GM19240 (cell line): ENCODE data around the gene A1CF.

Experiments used
- DNase-seq: peaks from one replicate; pipeline ENCODE4 v3.0.0; 2011; ENCODE audit warnings: low spot score; ENCODE audit not compliant: insufficient read length

Gene A1CF

DNA sequence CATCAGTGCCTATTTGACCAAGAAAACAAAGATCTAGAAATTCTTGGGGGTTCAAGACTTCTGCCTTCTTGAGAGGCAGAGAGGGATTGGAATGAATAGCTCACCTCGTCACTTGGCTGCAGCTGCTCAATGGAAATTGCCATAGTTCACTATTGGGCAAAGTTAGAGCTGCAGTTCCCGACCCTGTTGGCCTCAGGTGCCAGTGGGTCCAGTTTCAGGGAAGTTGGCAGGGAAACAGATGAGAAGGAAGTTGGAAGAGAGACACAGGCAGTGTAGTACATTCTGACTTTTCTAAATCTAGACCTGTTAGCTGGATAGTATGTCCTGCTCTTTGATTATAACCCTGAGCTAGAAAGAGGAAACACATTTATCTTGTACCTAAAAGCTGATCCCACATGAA is 19.1 kb downstream of the A1CF start:
- DNase-seq = no peak

DNA sequence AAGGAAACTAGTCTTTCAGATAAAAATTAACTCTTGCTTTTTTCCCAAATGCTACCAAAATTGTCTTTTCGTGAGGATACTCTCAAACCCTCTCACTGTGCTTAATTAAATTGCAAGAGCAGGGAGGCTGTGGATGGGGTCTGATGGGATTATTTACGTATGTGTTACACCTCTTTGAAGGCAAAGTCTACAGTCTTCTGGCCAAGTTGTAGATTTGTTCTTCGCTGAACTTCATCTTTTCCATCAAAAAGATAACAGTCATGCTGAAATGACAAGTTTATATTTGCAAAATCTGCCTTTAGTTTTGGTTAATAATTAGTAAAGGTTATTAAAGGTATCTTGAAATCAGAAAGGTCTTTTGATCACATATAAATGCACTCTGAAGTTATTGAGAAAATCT is 22.7 kb downstream of the A1CF start:
- no peak for DNase-seq

- DNase-seq = no peak
Measured at GRCh38 chr10:50861370-50861769, 24.1 kb downstream of the A1CF start.

DNA sequence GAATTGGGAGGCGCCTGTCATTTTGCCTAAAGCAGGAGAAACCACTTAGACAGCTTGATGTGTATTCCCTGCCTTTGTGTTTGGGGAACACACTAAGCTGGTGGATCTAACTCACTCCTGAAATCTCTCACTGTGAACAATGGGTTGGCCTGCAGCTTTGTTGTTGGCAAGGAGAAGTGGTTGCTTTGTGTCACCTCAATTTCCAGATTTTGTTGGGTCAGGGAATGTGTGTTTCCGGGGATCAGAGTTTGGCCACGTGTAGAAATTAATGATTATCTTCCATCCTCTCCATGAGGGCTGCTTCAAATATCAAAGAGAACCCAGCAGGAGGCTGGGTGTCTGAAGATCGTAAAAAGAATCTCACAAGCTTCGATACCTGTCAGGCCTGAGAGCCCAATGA is 27.8 kb downstream of the A1CF start:
- DNase-seq = no peak

- no peak for DNase-seq
Measured at GRCh38 chr10:50855461-50855860, 30.0 kb downstream of the A1CF start.

DNA sequence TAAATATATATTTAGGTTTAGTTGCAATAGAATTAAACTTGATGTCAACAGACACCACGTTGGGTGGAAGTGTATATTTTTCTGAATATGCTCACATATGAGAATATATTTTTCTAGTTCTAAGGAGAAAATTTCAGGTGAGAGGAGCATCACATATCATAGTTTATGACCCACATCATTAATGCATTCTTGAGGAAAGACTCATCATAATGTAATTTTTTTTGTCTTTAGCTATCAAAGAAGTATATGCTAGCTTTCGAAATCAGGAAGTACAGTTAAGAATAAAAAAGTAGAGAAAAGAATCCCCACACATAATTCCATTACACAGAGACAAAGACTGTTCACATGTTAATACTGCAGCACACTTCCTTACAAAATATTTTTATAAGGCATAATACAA is 30.4 kb downstream of the A1CF start:
- no peak for DNase-seq

DNA sequence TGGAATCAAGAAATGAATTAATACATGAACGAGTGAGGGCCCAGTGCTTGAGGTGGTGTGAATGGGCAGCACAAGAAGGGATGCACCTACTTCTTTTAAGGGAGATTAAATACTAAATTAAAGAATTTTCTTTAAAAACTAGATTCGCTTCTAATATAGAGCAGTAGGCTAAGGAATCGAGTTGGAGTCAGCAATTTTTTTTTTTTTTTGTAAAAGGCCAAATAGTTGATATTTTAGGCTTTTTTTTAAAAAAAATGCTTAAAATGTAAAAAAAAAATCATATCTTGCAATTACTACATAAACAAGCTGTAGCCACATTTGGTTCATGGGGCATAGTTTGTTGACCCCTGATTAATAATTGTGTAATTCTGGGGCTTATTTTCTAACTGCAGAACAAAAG is 31.9 kb downstream of the A1CF start:
- no peak for DNase-seq

- no peak for DNase-seq
Measured at GRCh38 chr10:50851884-50852671, 33.3 kb downstream of the A1CF start.

GRCh38 chr10:50850578-50851230 is 34.7 kb downstream of the A1CF start:
- no peak for DNase-seq

GRCh38 chr10:50846753-50847152 is 38.7 kb downstream of the A1CF start:
- no peak for DNase-seq

GRCh38 chr10:50837095-50837494 is 48.3 kb downstream of the A1CF start:
- no peak for DNase-seq

GRCh38 chr10:50832171-50832751 is 53.2 kb downstream of the A1CF start:
- DNase-seq = no peak

DNA sequence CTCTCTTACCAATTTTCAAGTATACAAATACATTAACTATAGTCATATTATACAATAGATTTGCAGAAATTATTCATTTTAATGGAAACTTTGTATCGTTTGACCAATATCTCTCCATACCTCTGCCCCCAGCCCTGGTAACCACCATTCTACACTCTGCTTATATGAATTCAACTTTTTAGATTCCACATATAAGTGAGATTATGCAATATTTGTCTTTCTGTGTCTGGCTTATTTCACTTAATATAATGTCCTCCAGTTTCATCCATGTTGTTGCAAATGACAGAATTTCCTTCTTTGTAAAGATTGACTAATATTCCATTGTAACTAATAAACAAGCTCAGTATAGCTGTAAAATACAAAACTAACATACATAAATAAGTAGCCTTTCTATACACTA is 55.4 kb downstream of the A1CF start:
- no peak for DNase-seq

DNA sequence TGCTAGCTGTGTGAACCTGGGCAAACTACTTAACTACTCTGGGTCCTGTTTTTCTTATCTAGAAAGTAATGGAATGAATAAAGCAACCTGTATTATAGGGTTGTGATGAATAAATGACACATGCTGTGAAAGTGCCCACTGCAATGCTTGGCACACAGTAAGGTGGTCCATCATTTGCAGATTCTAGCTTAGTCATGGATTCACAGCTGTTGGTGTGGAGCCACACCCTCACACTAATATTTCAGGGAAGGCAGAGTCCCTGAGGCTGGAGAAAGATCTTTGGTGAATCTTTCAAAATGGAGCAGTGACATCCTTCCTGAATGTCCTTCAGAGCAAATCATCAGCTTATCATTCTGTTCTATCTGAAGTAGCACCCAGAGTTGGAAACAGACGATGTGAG is 60.6 kb downstream of the A1CF start:
- no peak for DNase-seq

DNA sequence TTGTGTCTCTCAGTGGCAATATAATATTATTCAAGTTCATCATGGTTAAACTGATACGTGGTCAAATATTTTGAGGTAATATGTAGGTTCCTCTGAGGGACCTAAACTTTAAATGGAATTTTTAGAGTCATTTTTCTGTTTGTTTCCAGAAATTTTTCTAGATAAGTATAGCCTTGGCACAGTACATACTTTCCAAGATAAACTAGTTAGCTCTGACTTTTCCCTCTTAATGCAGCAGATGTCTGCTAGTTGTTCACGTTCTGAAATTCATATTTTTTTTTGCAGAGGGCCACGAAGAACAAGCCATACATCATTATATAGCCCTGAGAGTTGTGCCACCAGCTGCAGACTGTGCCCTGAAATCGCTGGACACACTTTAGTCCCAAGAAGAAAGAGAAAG is 61.6 kb downstream of the A1CF start:
- no peak for DNase-seq

- no peak for DNase-seq
Measured at GRCh38 chr10:50809596-50809995, 75.8 kb downstream of the A1CF start.

DNA sequence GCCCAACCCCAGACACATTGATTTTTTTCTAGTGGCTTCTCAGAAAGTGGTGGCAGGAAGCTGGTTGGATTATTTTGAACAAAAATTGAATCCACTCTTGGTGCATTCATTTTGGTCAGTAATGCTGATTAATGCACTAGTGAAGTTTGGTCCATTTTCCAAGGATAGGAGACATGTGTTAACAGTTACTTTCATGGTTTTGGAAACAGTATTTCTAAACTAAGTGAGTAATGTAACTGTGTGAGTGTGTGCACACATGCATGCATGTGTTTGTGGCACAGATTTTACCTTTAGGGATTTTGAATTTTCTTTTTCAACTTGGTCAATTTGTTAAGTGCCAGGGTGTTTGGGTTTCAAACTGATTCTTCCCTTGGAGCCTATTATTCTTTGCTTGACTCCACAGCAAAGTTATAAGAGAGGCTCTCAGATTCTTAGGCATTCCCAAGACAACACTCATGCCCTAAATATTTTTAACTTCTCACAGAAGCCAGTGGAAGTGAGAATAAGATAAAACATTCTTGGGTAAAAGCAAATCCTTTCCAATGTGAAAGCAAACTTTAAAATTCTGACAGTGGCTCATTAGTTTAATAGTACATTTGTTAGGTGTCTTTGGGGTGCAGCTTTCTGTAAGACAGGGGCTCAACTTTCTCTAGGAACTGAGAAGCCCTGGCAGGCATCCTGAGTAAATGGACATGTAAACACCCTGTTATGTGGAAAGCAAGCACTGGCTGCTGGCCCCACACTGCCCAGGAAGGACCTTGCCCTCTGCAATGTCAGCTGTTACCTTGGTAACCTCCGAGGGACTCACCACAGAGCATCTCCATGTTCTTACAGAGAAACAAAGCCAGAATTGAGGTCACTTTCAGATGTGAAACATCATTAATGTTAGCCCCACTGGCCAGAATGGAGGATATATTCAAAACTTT is 77.3 kb downstream of the A1CF start:
- no peak for DNase-seq

GRCh38 chr10:50805981-50806622 is 79.3 kb downstream of the A1CF start:
- no peak for DNase-seq

- no peak for DNase-seq
Measured at GRCh38 chr10:50799595-50799994, 85.8 kb downstream of the A1CF start.

DNA sequence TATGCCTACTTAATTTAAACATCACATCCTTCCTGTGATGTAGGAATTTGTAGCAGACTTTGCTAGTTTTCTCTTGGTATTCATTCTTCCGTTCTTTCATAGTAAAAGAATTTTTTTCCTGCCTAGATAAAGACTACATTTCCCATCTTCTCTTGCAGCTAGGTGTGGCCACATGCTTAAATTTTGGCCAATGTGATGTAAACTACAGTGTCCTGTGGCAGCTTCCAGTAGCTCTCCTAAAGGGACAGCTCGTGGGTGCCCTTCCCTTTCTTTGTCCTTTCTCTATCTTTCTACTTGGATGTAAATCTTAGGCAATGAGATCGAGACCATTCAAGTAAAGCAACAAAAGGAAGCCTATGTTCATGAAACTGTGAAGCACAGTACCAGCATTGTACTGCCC is 87.1 kb downstream of the A1CF start:
- no peak for DNase-seq

GRCh38 chr10:50796693-50797092 is 88.7 kb downstream of the A1CF start:
- DNase-seq = no peak
